ENCODE measurements around the gene LENG8.
"Not testable (repeated sequence)": the region's sequence is repeated elsewhere in the genome, so short reads cannot be mapped to it uniquely, and the experiment has no call there.

LENG8 gene

GRCh38 chr19:54463531-54464043, 14.6 kb downstream of the LENG8 start, which contains the start of gene LENG9:
LENG9 (minus strand) TSS chr19:54463778; CDS start chr19:54463526, 252 bp downstream.
- H3K4me3 ChIP-seq (ENCODE audit: low read depth, low read length), result peak within 1 kb of the TSS; percentile 73
- no peak for TF ChIP-seq CTCF (IDR thresholded peaks at IDR 0.05; ENCODE audit: borderline replicate concordance, insufficient read depth, low read depth, low read length)

- TF ChIP-seq CTCF (IDR thresholded peaks at IDR 0.05; ENCODE audit: borderline replicate concordance, insufficient read depth, low read depth, low read length), result no peak
- H3K4me3 ChIP-seq (ENCODE audit: low read depth, low read length), result peak overlapping the region; percentile 68
Observed at GRCh38 chr19:54464044-54464629, 15.1 kb downstream of the LENG8 start.

- TF ChIP-seq CTCF (IDR thresholded peaks at IDR 0.05; ENCODE audit: borderline replicate concordance, insufficient read depth, low read depth, low read length), result no peak
- peak overlapping the region; percentile 68 for H3K4me3 ChIP-seq (ENCODE audit: low read depth, low read length)
Observed at GRCh38 chr19:54464630-54465425, 15.8 kb downstream of the LENG8 start.

- no peak for TF ChIP-seq CTCF (IDR thresholded peaks at IDR 0.05; ENCODE audit: borderline replicate concordance, insufficient read depth, low read depth, low read length)
- H3K4me3 ChIP-seq (ENCODE audit: low read depth, low read length), result no peak overlapping the region
Observed at GRCh38 chr19:54465426-54466109, 16.6 kb downstream of the LENG8 start.

- H3K4me3 ChIP-seq (ENCODE audit: low read depth, low read length), result not testable (repeated sequence)
Observed at GRCh38 chr19:54466110-54466480, 17.1 kb downstream of the LENG8 start.

GRCh38 chr19:54469496-54469934, 20.5 kb downstream of the LENG8 start:
- H3K4me3 ChIP-seq (ENCODE audit: low read depth, low read length), result no peak overlapping the region
- TF ChIP-seq CTCF (IDR thresholded peaks at IDR 0.05; ENCODE audit: borderline replicate concordance, insufficient read depth, low read depth, low read length), result no peak

GRCh38 chr19:54470276-54470887, 21.4 kb downstream of the LENG8 start:
- H3K4me3 ChIP-seq (ENCODE audit: low read depth, low read length), result no peak overlapping the region

More at GRCh38 chr19:54470276-54470887, 21.4 kb downstream of the LENG8 start:
- TF ChIP-seq CTCF (IDR thresholded peaks at IDR 0.05; ENCODE audit: borderline replicate concordance, insufficient read depth, low read depth, low read length), result no peak
